HG03354 (cell line): ENCODE results near the gene RAD51B.
"Not testable (repeated sequence)": the region's sequence is repeated elsewhere in the genome, so short reads cannot be mapped to it uniquely, and the experiment has no call there.

Experiments
- ATAC-seq: cut with Tn5 transposase; IDR thresholded peaks from one replicate; pipeline ENCODE4 v1.9.1; 2021; ENCODE audit warnings: mild to moderate bottlenecking; ENCODE audit not compliant: unreplicated experiment, poor library complexity, severe bottlenecking

The RAD51B gene

GRCh38 chr14:68418174-68419118, 598.9 kb downstream of the RAD51B start:
- no peak for ATAC-seq

DNA sequence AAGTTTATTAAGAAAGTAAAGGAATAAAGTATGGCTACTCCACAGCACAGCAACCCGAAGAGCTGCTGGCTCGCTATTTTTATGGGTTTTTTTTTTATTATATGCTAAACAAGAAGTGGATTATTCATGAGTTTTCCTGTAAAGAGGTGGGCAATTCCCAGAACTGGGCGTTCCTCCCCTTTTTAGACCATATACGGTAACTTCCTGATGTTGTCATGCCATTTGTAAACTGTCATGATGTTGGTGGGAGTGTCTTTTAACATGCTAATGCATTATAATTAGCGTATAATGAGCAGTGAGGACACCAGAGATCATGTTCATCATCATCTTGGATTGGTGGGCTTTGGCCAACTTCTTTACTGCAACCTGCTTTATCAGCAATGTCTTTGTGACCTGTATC, 600.8 kb downstream of the RAD51B start:
- no peak for ATAC-seq

- no peak for ATAC-seq
Observed at GRCh38 chr14:68421116-68421515, 601.5 kb downstream of the RAD51B start.

GRCh38 chr14:68423686-68424085, 604.1 kb downstream of the RAD51B start:
- ATAC-seq: no peak

GRCh38 chr14:68424443-68425172, 605.0 kb downstream of the RAD51B start:
- ATAC-seq: no peak

DNA sequence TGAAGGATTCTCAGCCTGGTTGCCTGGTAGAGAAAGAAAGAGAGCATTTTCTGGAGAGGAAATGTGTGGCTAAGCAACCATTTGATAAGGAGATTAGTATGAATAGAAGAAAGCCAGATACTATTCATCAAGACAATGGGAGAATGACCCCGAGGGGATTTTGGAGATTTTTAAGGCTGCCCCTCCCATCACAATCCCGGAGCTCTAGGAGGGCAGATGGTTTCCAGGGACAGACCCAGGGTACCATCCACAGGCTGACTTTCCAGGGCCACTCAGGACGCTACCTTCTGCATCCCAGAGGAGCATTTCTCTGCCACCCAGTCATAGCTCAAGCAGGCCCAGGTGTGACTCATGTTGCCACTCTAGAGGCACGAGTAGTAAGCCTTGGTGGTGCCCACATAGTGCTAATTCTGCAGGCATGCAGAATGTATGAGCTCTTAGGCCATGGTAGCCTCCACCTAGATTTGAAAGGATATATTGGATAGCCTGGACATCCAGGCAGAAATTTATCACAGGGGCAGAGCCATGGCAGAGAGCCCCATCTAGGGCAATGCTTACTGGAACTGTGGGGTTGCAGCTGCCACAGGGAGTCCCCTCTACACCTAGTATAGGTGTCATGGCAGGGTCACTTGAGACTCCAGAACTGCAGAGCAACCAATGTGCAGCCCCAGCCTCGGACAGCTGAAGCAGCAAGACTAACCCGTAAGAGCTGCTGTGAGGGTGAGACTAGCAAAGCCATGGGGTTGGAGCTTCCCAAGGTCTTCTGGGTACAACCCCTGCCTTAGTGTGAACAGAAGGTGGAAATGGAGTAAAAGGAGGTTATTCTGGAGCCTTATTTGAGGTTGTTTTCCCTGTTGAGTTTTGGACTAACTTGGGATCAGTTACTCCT, 607.3 kb downstream of the RAD51B start:
- ATAC-seq: no peak

GRCh38 chr14:68427550-68427890, 607.9 kb downstream of the RAD51B start:
- no peak for ATAC-seq

DNA sequence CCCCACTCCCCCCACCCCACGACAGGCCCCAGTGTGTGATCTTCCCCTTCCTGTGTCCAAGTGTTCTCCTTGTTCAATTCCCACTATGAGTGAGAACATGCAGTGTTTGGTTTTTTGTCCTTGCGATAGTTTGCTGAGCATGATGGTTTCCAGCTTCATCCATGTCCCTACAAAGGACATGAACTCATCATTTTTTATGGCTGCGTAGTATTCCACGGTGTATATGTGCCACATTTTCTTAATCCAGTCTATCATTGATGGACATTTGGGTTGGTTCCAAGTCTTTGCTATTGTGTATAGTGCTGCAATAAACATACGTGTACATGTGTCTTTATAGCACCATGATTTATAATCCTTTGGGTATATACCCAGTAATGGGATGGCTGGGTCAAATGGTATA, 609.3 kb downstream of the RAD51B start:
- ATAC-seq: not testable (repeated sequence)

DNA sequence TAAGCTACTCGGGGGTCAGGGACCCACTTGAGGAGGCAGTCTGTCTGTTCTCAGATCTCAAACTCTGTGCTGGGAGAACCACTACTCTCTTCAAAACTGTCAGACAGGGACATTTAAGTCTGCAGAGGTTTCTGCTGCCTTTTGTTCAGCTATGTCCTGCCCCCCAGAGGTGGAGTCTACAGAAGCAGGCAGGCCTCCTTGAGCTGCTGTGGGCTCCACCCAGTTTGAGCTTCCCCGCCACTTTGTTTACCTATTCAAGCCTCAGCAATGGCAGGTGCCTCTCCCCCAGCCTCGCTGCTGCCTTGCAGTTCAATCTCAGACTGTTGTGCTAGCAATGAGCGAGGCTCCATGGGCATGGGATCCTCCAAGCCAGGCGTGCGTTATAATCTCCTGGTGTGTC, 614.6 kb downstream of the RAD51B start:
- not testable (repeated sequence) for ATAC-seq

- not testable (repeated sequence) for ATAC-seq
Observed at GRCh38 chr14:68435631-68436030, 616.1 kb downstream of the RAD51B start.

DNA sequence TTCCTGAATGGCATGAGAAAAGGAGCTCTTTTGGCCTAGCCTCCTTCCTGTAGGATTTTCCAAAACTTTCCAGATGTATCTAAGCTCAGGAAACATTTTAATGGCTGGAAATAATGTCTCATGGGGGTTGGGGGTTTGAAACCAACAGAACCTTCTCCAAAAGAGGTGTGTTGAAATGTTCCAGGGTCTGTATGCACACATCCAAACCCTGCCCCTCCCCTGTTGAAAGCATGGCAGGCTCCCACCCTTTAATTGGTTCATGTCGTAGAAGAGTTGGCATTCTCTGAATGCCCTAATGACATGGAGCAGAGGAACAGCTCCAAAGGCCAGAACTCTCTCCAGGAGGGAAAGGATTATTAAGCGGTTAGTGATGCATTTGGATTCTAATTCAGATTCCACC, 620.1 kb downstream of the RAD51B start:
- no peak for ATAC-seq

GRCh38 chr14:68440820-68441219, 621.2 kb downstream of the RAD51B start:
- ATAC-seq: no peak

GRCh38 chr14:68441542-68441941, 622.0 kb downstream of the RAD51B start:
- no peak for ATAC-seq

- ATAC-seq: no peak
Observed at GRCh38 chr14:68442828-68443629, 623.5 kb downstream of the RAD51B start.

DNA sequence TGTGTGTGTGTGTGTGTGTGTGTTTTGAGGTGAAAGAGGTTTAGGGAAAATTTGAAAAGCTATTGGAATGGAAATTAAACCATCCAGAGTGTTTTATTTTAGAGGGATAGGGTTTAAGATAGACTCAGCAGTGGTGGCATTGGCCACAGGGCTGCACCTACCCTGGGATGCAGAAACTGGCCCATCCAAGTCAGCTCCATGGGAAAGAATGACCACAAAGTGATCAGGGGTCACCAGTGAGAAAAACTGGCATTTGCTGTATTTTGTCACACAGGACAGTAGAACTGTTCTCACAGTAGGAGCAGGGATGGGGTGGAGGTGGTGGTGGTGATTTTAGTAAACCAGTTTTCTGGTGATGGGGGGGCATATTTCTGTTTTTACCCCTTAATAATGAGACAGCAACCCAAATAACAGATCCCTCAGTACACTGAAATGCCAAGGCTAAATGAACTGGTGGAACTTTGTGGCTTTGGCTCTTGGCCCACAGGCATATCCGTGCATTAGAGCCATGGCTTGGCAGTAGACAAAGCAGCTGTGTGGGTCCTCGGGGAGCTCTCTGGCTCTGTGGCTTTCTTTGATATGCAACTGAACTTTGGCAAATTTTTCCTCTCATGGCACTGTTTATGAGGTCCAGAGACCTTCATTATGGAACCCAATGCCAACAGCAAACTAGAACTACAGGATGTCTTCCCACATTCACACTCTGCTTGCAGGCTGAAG, 625.0 kb downstream of the RAD51B start:
- ATAC-seq: no peak

DNA sequence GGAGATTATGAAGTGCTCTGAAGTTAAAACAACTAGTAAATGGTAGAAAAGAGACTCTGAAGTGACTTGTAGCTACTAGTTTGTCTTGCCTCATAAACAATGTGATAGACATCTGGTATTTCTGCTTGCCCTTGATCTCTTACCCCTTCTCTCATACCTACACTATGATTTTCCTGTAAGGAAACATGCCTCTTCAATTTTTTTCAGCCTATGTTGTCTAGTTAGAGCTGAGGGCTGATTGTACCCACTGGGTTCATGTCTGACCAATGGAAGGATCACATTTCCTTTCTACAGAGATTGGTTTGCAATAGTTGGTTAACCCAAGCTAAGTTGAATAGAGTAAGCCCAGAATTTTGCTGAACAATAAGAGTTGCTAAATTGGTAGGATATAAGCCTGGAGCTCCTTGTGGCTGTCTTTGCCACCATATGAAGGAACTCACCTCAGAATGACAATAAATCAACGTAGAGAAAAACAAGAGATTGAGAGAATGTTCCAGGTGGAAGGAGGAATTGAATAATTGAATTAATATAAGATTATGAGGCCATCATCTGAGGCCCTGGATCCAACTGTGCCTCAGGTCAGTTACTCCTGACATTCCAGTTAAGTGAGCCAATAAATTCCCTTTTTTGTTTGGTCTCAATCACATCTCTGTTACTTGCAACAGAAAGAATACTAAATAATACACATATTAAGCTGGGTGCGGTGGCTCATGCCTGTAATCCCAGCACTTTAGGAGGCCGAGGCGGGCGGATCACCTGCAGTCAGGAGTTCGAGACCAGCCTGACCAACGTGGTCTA, 626.9 kb downstream of the RAD51B start:
- ATAC-seq: no peak

DNA sequence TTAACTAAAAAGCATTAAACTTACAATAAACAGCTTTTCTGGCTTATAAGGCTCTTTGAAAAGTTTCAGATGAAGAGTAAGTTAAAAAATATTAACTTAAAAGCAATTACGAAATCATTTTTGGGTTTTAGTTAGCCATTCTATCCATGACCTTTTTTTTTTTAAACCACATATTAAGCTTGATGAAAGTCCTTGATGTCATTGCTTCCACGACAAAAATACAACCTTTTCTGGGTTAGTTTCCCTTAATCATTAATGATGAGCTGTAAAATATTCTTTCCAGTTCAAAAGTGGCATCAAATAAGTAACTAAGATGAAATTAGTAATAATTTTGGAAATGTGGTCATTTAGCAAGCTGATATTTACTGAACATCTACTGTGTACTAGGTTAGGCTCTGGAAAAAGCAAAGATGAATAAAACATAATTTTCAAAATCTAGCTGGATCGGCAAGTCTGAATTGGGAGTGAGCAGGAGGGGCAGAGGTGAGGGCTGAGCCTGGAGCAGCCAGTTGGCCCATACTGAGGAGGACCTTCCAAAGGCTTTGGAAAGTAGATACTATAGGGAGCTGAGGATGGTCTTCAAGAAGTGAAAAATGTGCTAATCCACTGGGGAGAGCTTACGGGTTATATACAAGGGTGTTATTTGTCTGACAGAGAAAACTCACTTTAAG, 628.1 kb downstream of the RAD51B start:
- ATAC-seq: no peak
